Memory B cell (primary cell): Measurements from ENCODE around the gene MYH10.

Experiments used
- ATAC-seq: fragments of 150-1000 bp; cut with Tn5 transposase; 2 replicates; pipeline ENCODE4 v1.10.0; 2021; ENCODE audit warnings: low read depth, mild to moderate bottlenecking, moderate library complexity
- DNase-seq, 2 donors: peaks; one replicate each; pipeline ENCODE4 v3.0.0; 2022; ENCODE audit warnings: low spot score in 2 of 2
- H3K27ac Mint-ChIP-seq: one replicate; pipeline ENCODE4 v1.8.0; 2022; ENCODE audit warnings: mild to moderate bottlenecking, moderate library complexity, mixed read lengths
- H3K27me3 Mint-ChIP-seq: one replicate; pipeline ENCODE4 v1.8.0; 2022; ENCODE audit warnings: mixed read lengths
- H3K36me3 Mint-ChIP-seq: one replicate; pipeline ENCODE4 v1.8.0; 2022; ENCODE audit warnings: mild to moderate bottlenecking, mixed read lengths
- H3K4me1 Mint-ChIP-seq: one replicate; pipeline ENCODE4 v1.8.0; 2022; ENCODE audit warnings: mixed read lengths
- H3K4me3 Mint-ChIP-seq: one replicate; pipeline ENCODE4 v1.8.0; 2022; ENCODE audit warnings: mild to moderate bottlenecking, moderate library complexity, mixed read lengths
- H3K9me3 Mint-ChIP-seq: one replicate; pipeline ENCODE4 v1.8.0; 2022; ENCODE audit warnings: mixed read lengths

The MYH10 gene

GRCh38 chr17:8534498-8535188 is 95.9 kb downstream of the MYH10 start:
- Mint-ChIP-seq H3K36me3 (no peaks in the 10 kb centered on the region), H3K27me3 (peaks cover 2% of the 10 kb centered on the region), H3K27ac (no peak overlapping the region), H3K4me3 (no peak overlapping the region), H3K4me1 (no peaks in the 10 kb centered on the region), H3K9me3 (no peaks in the 10 kb centered on the region)
- no peak for ATAC-seq
- DNase-seq: no peak

- Mint-ChIP-seq H3K36me3 (no peaks in the 10 kb centered on the region), H3K27me3 (peaks cover 3% of the 10 kb centered on the region), H3K4me3 (no peak overlapping the region), H3K9me3 (no peaks in the 10 kb centered on the region), H3K4me1 (no peaks in the 10 kb centered on the region), H3K27ac (no peak overlapping the region)
- DNase-seq (no peak), ATAC-seq (no peak)
Measured at GRCh38 chr17:8532021-8532420, 98.5 kb downstream of the MYH10 start.

- no peaks in the 10 kb centered on the region for H3K9me3 Mint-ChIP-seq
- no peak for DNase-seq
- H3K27ac Mint-ChIP-seq: no peak overlapping the region
- no peaks in the 10 kb centered on the region for H3K36me3 Mint-ChIP-seq
- no peaks in the 10 kb centered on the region for H3K4me1 Mint-ChIP-seq
- no peak for ATAC-seq
- H3K4me3 Mint-ChIP-seq: no peak overlapping the region
- no peaks in the 10 kb centered on the region for H3K27me3 Mint-ChIP-seq
Measured at GRCh38 chr17:8522577-8522976, 107.9 kb downstream of the MYH10 start.

- Mint-ChIP-seq H3K9me3 (no peaks in the 10 kb centered on the region), H3K4me1 (no peaks in the 10 kb centered on the region), H3K36me3 (no peaks in the 10 kb centered on the region), H3K4me3 (no peak overlapping the region), H3K27ac (no peak overlapping the region), H3K27me3 (no peaks in the 10 kb centered on the region)
- DNase-seq (no peak), ATAC-seq (no peak)
Measured at GRCh38 chr17:8520981-8521380, 109.5 kb downstream of the MYH10 start.

GRCh38 chr17:8518850-8519249 is 111.7 kb downstream of the MYH10 start:
- Mint-ChIP-seq H3K27ac (no peak overlapping the region), H3K9me3 (no peaks in the 10 kb centered on the region), H3K27me3 (no peaks in the 10 kb centered on the region), H3K36me3 (peaks cover 6% of the 10 kb centered on the region), H3K4me3 (no peak overlapping the region), H3K4me1 (no peaks in the 10 kb centered on the region)
- no peak for ATAC-seq
- DNase-seq: no peak

GRCh38 chr17:8518326-8518725 is 112.2 kb downstream of the MYH10 start:
- no peaks in the 10 kb centered on the region for H3K4me1 Mint-ChIP-seq
- DNase-seq (no peak), ATAC-seq (no peak)
- peaks cover 6% of the 10 kb centered on the region for H3K36me3 Mint-ChIP-seq
- H3K27me3 Mint-ChIP-seq: no peaks in the 10 kb centered on the region
- H3K4me3 Mint-ChIP-seq: no peak overlapping the region
- no peak overlapping the region for H3K27ac Mint-ChIP-seq
- no peaks in the 10 kb centered on the region for H3K9me3 Mint-ChIP-seq

- no peaks in the 10 kb centered on the region for H3K27me3 Mint-ChIP-seq
- ATAC-seq (no peak), DNase-seq (no peak)
- H3K36me3 Mint-ChIP-seq: peaks cover 6% of the 10 kb centered on the region
- H3K27ac Mint-ChIP-seq: no peak overlapping the region
- H3K4me3 Mint-ChIP-seq: no peak overlapping the region
- H3K9me3 Mint-ChIP-seq: no peaks in the 10 kb centered on the region
- no peaks in the 10 kb centered on the region for H3K4me1 Mint-ChIP-seq
Measured at GRCh38 chr17:8514801-8515200, 115.7 kb downstream of the MYH10 start.

GRCh38 chr17:8506145-8506544 is 124.4 kb downstream of the MYH10 start:
- Mint-ChIP-seq H3K4me3 (no peak overlapping the region), H3K9me3 (no peaks in the 10 kb centered on the region), H3K27ac (no peak overlapping the region), H3K4me1 (no peaks in the 10 kb centered on the region), H3K27me3 (peaks cover 3% of the 10 kb centered on the region), H3K36me3 (peaks cover 3% of the 10 kb centered on the region)
- no peak for DNase-seq
- ATAC-seq: no peak

GRCh38 chr17:8504460-8505207 is 125.9 kb downstream of the MYH10 start:
- DNase-seq: no peak
- H3K4me3 Mint-ChIP-seq: no peak overlapping the region
- peaks cover 3% of the 10 kb centered on the region for H3K36me3 Mint-ChIP-seq
- H3K27me3 Mint-ChIP-seq: peaks cover 3% of the 10 kb centered on the region
- no peaks in the 10 kb centered on the region for H3K4me1 Mint-ChIP-seq
- H3K9me3 Mint-ChIP-seq: no peaks in the 10 kb centered on the region
- ATAC-seq: no peak
- no peak overlapping the region for H3K27ac Mint-ChIP-seq

- Mint-ChIP-seq H3K9me3 (no peaks in the 10 kb centered on the region), H3K4me3 (no peak overlapping the region), H3K27me3 (peaks cover 3% of the 10 kb centered on the region), H3K4me1 (no peaks in the 10 kb centered on the region), H3K36me3 (peaks cover 3% of the 10 kb centered on the region), H3K27ac (no peak overlapping the region)
- no peak for ATAC-seq
- DNase-seq: no peak
Measured at GRCh38 chr17:8503807-8504206, 126.7 kb downstream of the MYH10 start.

GRCh38 chr17:8503368-8503767 is 127.2 kb downstream of the MYH10 start:
- H3K4me3 Mint-ChIP-seq: no peak overlapping the region
- H3K4me1 Mint-ChIP-seq: no peaks in the 10 kb centered on the region
- ATAC-seq (no peak), DNase-seq (no peak)
- no peak overlapping the region for H3K27ac Mint-ChIP-seq
- H3K36me3 Mint-ChIP-seq: peaks cover 3% of the 10 kb centered on the region
- H3K27me3 Mint-ChIP-seq: peaks cover 3% of the 10 kb centered on the region
- no peaks in the 10 kb centered on the region for H3K9me3 Mint-ChIP-seq

GRCh38 chr17:8502126-8502525 is 128.4 kb downstream of the MYH10 start:
- DNase-seq (no peak), ATAC-seq (no peak)
- peaks cover 3% of the 10 kb centered on the region for H3K36me3 Mint-ChIP-seq
- H3K27me3 Mint-ChIP-seq: peaks cover 3% of the 10 kb centered on the region
- no peak overlapping the region for H3K4me3 Mint-ChIP-seq
- H3K9me3 Mint-ChIP-seq: no peaks in the 10 kb centered on the region
- no peaks in the 10 kb centered on the region for H3K4me1 Mint-ChIP-seq
- H3K27ac Mint-ChIP-seq: no peak overlapping the region

- H3K4me1 Mint-ChIP-seq: no peaks in the 10 kb centered on the region
- peaks cover 3% of the 10 kb centered on the region for H3K27me3 Mint-ChIP-seq
- ATAC-seq: no peak
- H3K4me3 Mint-ChIP-seq: no peak overlapping the region
- DNase-seq: no peak
- H3K27ac Mint-ChIP-seq: no peak overlapping the region
- H3K9me3 Mint-ChIP-seq: no peaks in the 10 kb centered on the region
- no peaks in the 10 kb centered on the region for H3K36me3 Mint-ChIP-seq
Measured at GRCh38 chr17:8500609-8501008, 129.9 kb downstream of the MYH10 start.

- Mint-ChIP-seq H3K4me1 (no peaks in the 10 kb centered on the region), H3K27me3 (peaks cover 3% of the 10 kb centered on the region), H3K27ac (no peak overlapping the region), H3K9me3 (no peaks in the 10 kb centered on the region), H3K4me3 (no peak overlapping the region), H3K36me3 (no peaks in the 10 kb centered on the region)
- ATAC-seq (no peak), DNase-seq (no peak)
Measured at GRCh38 chr17:8499614-8500013, 130.9 kb downstream of the MYH10 start.

- H3K4me1 Mint-ChIP-seq: no peaks in the 10 kb centered on the region
- H3K27me3 Mint-ChIP-seq: peaks cover 1% of the 10 kb centered on the region
- peaks cover under 1% of the 10 kb centered on the region for H3K36me3 Mint-ChIP-seq
- no peak overlapping the region for H3K4me3 Mint-ChIP-seq
- ATAC-seq (no peak), DNase-seq (no peak)
- no peaks in the 10 kb centered on the region for H3K9me3 Mint-ChIP-seq
- H3K27ac Mint-ChIP-seq: no peak overlapping the region
Measured at GRCh38 chr17:8499171-8499570, 131.4 kb downstream of the MYH10 start.
